Smooth muscle cell of the pulmonary artery (primary cell): Measurements from ENCODE around the gene DEFB121. TPM values are rescaled to one million over a fixed set of nuclear protein-coding genes. Genes with fewer than 3 reads are reported as not detected.

Source experiments
- total RNA-seq: library from RNA; depleted of rRNA; stranded (reverse); fragments of >200 nt; gene quantifications from 2 replicates; pipeline ENCODE4 v1.2.3, GENCODE V29; 2014

The DEFB121 gene, protein sequence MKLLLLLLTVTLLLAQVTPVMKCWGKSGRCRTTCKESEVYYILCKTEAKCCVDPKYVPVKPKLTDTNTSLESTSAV
- not detected in 2 replicates for total RNA-seq

GRCh38 chr20:31406115-31406514 lies at the start of gene DEFB121:
TSS of gene DEFB121 (minus strand) at chr20:31406215. CDS start at chr20:31406152, 63 bp downstream.

DNA sequence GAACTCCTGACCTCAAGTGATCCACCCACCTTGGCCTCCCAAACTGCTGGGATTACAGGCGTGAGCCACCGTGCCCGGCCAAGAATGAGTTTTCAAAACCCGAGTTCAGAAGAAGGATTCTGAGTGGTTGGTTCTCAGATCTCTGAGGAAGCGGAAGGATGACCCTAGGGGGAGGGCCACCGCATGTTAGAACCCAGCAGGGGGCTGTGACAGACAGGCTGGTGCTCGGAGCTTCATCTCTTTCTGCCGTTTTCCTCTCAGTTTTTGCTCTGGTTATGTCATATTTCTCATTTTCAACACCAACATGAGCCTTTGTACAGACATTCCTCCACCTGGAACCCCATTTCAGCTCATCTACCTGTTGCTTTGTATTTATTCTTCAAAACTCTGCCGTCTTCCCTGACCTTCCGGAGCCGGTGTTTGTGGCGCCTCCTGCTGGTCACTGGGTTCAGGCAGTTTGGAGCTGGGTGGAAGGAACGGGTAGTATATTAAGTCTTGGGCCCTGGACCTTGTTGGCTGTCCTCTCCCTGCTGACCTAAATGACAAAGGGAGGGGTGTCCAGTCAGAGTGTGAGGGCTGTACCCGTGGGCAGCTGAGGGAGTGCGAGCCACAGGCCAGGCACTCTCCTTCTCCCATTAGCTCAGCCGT lies 34.1 kb upstream of the DEFB121 start, which contains the start of gene DEFB123:
Gene DEFB123, plus strand, starts transcription at position 621 of the 648 bp plus-strand sequence. CDS start 67 bp downstream, outside the sequence.

GRCh38 chr20:31390490-31390889 lies 15.5 kb downstream of the DEFB121 start, which contains the start of gene DEFB119:
TSS of gene DEFB119 (minus strand) at chr20:31390590. CDS start at chr20:31390483, 107 bp downstream.

DNA sequence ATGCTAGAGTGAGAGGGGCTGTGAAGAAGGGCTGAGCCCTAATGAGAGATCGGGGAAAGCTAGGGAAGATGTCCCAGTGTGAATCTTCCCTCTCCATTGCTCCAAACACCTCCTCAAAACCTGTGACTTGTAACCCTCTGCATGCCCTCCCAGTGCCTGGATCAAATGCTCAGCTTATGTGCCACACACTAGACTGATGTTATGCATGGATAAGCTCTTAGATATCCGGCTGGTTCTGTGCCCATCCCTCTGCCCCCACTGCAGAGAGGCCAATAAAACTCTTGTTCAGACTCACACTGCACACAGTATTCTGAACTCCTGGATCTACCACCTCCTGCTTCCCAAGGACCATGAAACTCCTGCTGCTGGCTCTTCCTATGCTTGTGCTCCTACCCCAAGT lies 37.7 kb downstream of the DEFB121 start, which contains the start of gene DEFB118:
Gene DEFB118, plus strand, starts transcription at position 301 of the 400 bp plus-strand sequence. Its CDS starts 50 bp downstream, at position 351.

Other genes starting within 250 kb of the DEFB121 start
- gene DEFB115, start 148.6 kb downstream of the DEFB121 start, total RNA-seq: not detected in 2 replicates
- not detected in 2 replicates for gene DEFB116, start 97.6 kb downstream of the DEFB121 start, total RNA-seq
- not detected in 2 replicates for gene DEFB118, start 37.6 kb downstream of the DEFB121 start, total RNA-seq
- gene DEFB119, start 15.6 kb downstream of the DEFB121 start, total RNA-seq: not detected in 2 replicates
- gene DEFB123, start 34.4 kb upstream of the DEFB121 start, total RNA-seq: not detected in 2 replicates
- not detected in 2 replicates for gene DEFB124, start 68.9 kb upstream of the DEFB121 start, total RNA-seq
- 0.07 and 4.0 TPM in 2 replicates for gene REM1, start 69.1 kb upstream of the DEFB121 start, total RNA-seq
- 101 and 113 TPM in 2 replicates for gene HM13, start 108.2 kb upstream of the DEFB121 start, total RNA-seq
- gene ID1, start 199.1 kb upstream of the DEFB121 start, total RNA-seq: 54.3 and 178 TPM in 2 replicates
- gene COX4I2, start 231.7 kb upstream of the DEFB121 start, total RNA-seq: 0.13 TPM in 1 of 2 replicates, not detected in the other